ENCODE data around the gene IDI1. TPM values are rescaled to one million over a fixed set of nuclear protein-coding genes. Genes with fewer than 3 reads are reported as not detected.
A peak's percentile ranks its signal among the peaks of the same experiment; 100 is the strongest.
"Not testable (repeated sequence)": the region's sequence is repeated elsewhere in the genome, so short reads cannot be mapped to it uniquely, and the experiment has no call there.

Gene IDI1
- total and polyA plus RNA-seq, 2 experiments from 2014 or later = 39.1 to 182 TPM

DNA sequence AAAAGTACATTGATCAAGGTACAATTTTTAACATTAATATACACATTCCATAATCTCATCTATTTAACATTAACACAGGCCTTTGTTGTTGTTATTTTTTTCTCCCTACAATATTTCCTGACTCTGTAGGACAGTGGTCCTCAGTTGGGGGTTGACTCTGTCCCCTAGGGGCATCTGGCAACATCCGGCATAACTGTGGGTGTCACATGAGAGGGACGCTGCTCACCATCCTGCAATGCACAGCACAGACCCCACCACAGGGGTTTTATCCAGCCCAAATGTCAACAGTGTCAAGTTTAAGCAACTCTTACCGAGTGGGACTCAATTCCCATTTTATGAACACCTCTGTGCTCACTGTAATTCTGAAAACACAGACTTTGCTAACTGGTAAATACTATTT lies 8.8 kb downstream of the IDI1 start:
- TF ChIP-seq, protein P1, sequence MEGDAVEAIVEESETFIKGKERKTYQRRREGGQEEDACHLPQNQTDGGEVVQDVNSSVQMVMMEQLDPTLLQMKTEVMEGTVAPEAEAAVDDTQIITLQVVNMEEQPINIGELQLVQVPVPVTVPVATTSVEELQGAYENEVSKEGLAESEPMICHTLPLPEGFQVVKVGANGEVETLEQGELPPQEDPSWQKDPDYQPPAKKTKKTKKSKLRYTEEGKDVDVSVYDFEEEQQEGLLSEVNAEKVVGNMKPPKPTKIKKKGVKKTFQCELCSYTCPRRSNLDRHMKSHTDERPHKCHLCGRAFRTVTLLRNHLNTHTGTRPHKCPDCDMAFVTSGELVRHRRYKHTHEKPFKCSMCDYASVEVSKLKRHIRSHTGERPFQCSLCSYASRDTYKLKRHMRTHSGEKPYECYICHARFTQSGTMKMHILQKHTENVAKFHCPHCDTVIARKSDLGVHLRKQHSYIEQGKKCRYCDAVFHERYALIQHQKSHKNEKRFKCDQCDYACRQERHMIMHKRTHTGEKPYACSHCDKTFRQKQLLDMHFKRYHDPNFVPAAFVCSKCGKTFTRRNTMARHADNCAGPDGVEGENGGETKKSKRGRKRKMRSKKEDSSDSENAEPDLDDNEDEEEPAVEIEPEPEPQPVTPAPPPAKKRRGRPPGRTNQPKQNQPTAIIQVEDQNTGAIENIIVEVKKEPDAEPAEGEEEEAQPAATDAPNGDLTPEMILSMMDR (IDR thresholded peaks at IDR 0.05; ENCODE audit: low read depth, low read length) = no peak
- Histone ChIP-seq H3K4me3 (no peak overlapping the region), H3K9me3 (ENCODE audit: low read depth) (no peaks in the 10 kb centered on the region), H3K4me1 (ENCODE audit: low read depth) (peaks cover 8% of the 10 kb centered on the region), H3K27me3 (no peaks in the 10 kb centered on the region), H3K36me3 (peaks cover 43% of the 10 kb centered on the region), H3K27ac (no peak overlapping the region)
- DNase-seq (ENCODE audit: low read depth in 1 of 2, low spot score in 1 of 2) = no peak

DNA sequence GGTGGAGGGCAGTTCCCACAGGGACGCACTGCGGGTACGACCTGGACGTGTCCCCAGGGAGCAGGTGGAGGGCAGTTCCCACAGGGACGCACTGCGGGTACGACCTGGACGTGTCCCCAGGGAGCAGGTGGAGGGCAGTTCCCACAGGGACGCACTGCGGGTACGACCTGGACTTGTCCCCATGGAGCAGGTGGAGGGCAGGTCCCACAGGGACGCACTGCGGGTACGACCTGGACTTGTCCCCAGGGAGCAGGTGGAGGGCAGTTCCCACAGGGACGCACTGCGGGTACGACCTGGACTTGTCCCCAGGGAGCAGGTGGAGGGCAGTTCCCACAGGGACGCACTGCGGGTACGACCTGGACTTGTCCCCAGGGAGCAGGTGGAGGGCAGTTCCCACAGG lies 10.2 kb downstream of the IDI1 start:
- H3K27me3 ChIP-seq; H3K27ac ChIP-seq; H3K4me3 ChIP-seq; H3K9me3 ChIP-seq (ENCODE audit: low read depth); H3K4me1 ChIP-seq (ENCODE audit: low read depth); DNase-seq (ENCODE audit: low read depth in 1 of 2, low spot score in 1 of 2): not testable (repeated sequence)
- H3K36me3 ChIP-seq = peaks cover 43% of the 10 kb centered on the region

DNA sequence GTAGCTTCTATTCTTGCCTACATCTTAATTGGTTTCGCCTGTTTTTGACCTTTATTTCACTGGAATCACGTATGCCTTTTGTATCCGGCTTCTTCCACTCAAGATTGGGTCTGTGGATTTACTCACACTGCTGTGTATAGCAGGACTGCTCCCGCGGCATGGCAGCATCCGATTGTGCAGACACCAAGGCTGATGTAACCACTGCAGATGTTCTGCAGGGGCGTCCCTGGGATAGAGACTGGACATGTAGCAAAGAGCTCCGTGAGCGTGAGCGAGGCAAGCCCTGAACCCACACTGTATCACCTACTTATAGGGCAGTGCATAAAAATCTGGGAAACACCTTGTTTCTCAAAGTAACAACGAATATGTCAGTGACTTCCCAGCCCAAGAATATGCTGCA lies 11.8 kb downstream of the IDI1 start:
- Histone ChIP-seq H3K4me1 (ENCODE audit: low read depth) (no peaks in the 10 kb centered on the region), H3K36me3 (peaks cover 28% of the 10 kb centered on the region), H3K27ac (peak overlapping the region; percentile 30), H3K4me3 (no peak overlapping the region), H3K27me3 (no peaks in the 10 kb centered on the region), H3K9me3 (ENCODE audit: low read depth) (no peaks in the 10 kb centered on the region)
- TF ChIP-seq, protein P1 (IDR thresholded peaks at IDR 0.05; ENCODE audit: low read depth, low read length) = no peak
- DNase-seq (ENCODE audit: low read depth in 1 of 2, low spot score in 1 of 2) = no peak

DNA sequence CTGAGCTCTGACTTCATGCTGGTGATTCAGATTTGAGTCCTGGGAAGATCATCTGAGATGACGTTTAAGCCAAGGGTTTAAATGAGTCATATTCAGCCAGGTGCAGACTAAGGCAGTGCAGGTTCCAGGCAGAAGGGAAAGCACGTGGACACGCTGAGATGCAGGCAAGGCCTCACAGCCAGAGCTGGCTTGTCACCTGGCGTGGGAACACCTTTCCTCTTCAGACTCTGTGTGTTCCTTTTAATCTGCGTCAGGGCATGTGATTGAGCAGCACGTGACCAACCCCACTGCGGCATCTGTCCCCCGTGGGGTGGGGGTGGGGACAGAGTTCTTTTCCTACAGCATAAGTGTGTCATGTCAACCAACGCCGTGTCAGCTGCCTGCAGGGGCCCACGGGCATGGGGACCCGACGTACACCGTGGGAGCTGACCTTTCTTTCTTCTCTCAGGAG lies 12.6 kb downstream of the IDI1 start:
- TF ChIP-seq, protein P1 (IDR thresholded peaks at IDR 0.05; ENCODE audit: low read depth, low read length) = no peak
- H3K9me3 ChIP-seq (ENCODE audit: low read depth) = no peaks in the 10 kb centered on the region
- no peak overlapping the region for H3K27ac ChIP-seq
- DNase-seq (ENCODE audit: low read depth in 1 of 2, low spot score in 1 of 2) = no peak
- no peaks in the 10 kb centered on the region for H3K4me1 ChIP-seq (ENCODE audit: low read depth)
- H3K36me3 ChIP-seq = peaks cover 23% of the 10 kb centered on the region
- H3K4me3 ChIP-seq = no peak overlapping the region
- no peaks in the 10 kb centered on the region for H3K27me3 ChIP-seq

DNA sequence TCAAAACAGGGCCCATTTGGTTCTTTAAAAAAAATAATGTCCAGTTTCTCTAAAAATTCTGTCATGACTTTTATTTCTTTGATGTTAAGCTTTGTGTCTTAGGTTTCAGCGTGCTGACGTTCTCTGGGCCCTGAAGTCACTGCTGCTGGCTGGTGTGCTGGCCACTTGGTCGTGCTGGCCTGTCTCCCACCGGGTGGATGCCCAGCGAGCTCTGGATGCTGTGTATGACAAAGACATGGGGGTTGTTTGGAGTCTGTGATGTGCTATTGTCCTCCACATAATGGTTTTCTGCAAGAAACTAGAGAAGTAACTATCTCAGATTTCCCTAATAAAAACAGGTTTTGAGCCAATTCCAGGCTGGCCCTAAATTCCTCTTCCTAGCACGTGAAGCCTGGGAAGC lies 13.7 kb downstream of the IDI1 start:
- no peak overlapping the region for H3K27ac ChIP-seq
- no peaks in the 10 kb centered on the region for H3K9me3 ChIP-seq (ENCODE audit: low read depth)
- H3K4me3 ChIP-seq = no peak overlapping the region
- no peaks in the 10 kb centered on the region for H3K27me3 ChIP-seq
- TF ChIP-seq, protein P1 (IDR thresholded peaks at IDR 0.05; ENCODE audit: low read depth, low read length) = no peak
- no peak for DNase-seq (ENCODE audit: low read depth in 1 of 2, low spot score in 1 of 2)
- H3K36me3 ChIP-seq = peaks cover 11% of the 10 kb centered on the region
- H3K4me1 ChIP-seq (ENCODE audit: low read depth) = no peaks in the 10 kb centered on the region

DNA sequence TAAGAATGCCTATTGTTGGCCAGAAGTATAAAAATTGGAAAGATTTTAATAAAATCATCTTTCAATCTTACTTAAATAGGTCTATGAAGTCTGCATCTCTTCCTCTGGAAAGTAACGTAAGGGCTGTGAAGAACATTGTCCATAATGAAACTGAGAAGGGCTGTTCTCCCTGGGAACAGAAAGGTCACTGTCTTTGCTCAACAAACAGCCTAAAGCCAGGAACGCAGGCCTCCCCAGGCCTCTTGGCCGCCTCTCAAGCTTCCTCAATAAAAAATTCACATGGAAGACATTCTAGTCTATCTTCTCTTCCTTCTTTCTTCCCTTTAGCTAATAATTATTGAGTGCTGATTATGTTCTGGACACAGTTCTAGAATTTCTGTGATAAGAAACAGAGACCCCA lies 14.2 kb downstream of the IDI1 start:
- TF ChIP-seq, protein P1 (IDR thresholded peaks at IDR 0.05; ENCODE audit: low read depth, low read length) = no peak
- H3K36me3 ChIP-seq = peaks cover 7% of the 10 kb centered on the region
- H3K9me3 ChIP-seq (ENCODE audit: low read depth) = no peaks in the 10 kb centered on the region
- H3K27ac ChIP-seq = no peak overlapping the region
- H3K4me1 ChIP-seq (ENCODE audit: low read depth) = no peaks in the 10 kb centered on the region
- H3K4me3 ChIP-seq = no peak overlapping the region
- no peaks in the 10 kb centered on the region for H3K27me3 ChIP-seq
- DNase-seq (ENCODE audit: low read depth in 1 of 2, low spot score in 1 of 2) = no peak

All from cardiac muscle cell (in vitro differentiated cells and primary cell).